Measurements from ENCODE around the gene U2AF2.
"Not testable (repeated sequence)": the region's sequence is repeated elsewhere in the genome, so short reads cannot be mapped to it uniquely, and the experiment has no call there.

GRCh38 chr19:55717879-55718711 lies 63.3 kb downstream of the U2AF2 start:
- TF ChIP-seq CTCF, POLR2A (IDR thresholded peaks at IDR 0.05): not testable (repeated sequence)

All from heart left ventricle (tissue), 13 donors.